BLaER1 treated with 17β-estradiol and CSF1 and Interleukin-3, amounts not matched to agents 10 nM and 100 nM (cell line): Measurements from ENCODE around the gene ZNF558.
A peak's percentile ranks its signal among the peaks of the same experiment; 100 is the strongest.
"Not testable (repeated sequence)": the region's sequence is repeated elsewhere in the genome, so short reads cannot be mapped to it uniquely, and the experiment has no call there.

Experiments used
- H3K27ac ChIP-seq, 11 experiments: shearing (Covaris generic); formaldehyde crosslinking; 2 replicates each; pipeline ENCODE4 v1.8.1; 2022
- H3K27me3 ChIP-seq, 11 experiments: shearing (Covaris generic); formaldehyde crosslinking; 2 replicates each; pipeline ENCODE4 v1.8.1; 2022
- H3K36me3 ChIP-seq, 11 experiments: shearing (Covaris generic); formaldehyde crosslinking; 2 replicates each; pipeline ENCODE4 v1.8.1; 2022
- H3K4me1 ChIP-seq, 10 experiments: shearing (Covaris generic); formaldehyde crosslinking; 2 replicates each; pipeline ENCODE4 v1.8.1; 2022
- H3K4me2 ChIP-seq, 11 experiments: shearing (Covaris generic); formaldehyde crosslinking; 2 replicates each; pipeline ENCODE4 v1.8.1; 2022
- H3K4me3 ChIP-seq, 10 experiments: shearing (Covaris generic); formaldehyde crosslinking; 2 replicates each; pipeline ENCODE4 v1.8.1; 2022
- H3K9ac ChIP-seq, 11 experiments: shearing (Covaris generic); formaldehyde crosslinking; 2 replicates each; pipeline ENCODE4 v1.8.1; 2022
- H3K9me3 ChIP-seq, 11 experiments: shearing (Covaris generic); formaldehyde crosslinking; replicated peaks in 1 of 11; 2 replicates each; pipeline ENCODE4 v1.8.1; 2022
- H4K20me1 ChIP-seq, 11 experiments: shearing (Covaris generic); formaldehyde crosslinking; 2 replicates each; pipeline ENCODE4 v1.8.1; 2022
- Cebpa-rat ChIP-seq, 11 experiments: shearing (Covaris generic); IDR thresholded peaks; 2 replicates each; pipeline ENCODE4 v1.8.1; 2022

The ZNF558 gene

GRCh38 chr19:8820234-8820633 is 11.9 kb downstream of the ZNF558 start:
- no peaks in the 10 kb centered on the region for H3K27me3 ChIP-seq
- H3K4me2 ChIP-seq: no peak overlapping the region
- H3K9ac ChIP-seq: no peak overlapping the region
- no peak overlapping the region for H3K27ac ChIP-seq
- no peaks in the 10 kb centered on the region for H4K20me1 ChIP-seq
- H3K4me3 ChIP-seq: peak overlapping the region in 1 of 10 experiments; percentile 4; a peak in 1 of 20 replicates
- TF ChIP-seq Cebpa-rat (IDR thresholded peaks at IDR 0.05): no peak
- peaks cover 0 to 4% (median 0%) of the 10 kb centered on the region in 10 experiments; a peak in 2 of 20 replicates for H3K4me1 ChIP-seq
- peaks cover 57 to 68% (median 61%) of the 10 kb centered on the region in 11 experiments for H3K9me3 ChIP-seq
- H3K36me3 ChIP-seq: peaks cover 87 to 100% (median 96%) of the 10 kb centered on the region in 11 experiments

GRCh38 chr19:8815780-8816179 is 16.3 kb downstream of the ZNF558 start:
- no peak overlapping the region for H3K9ac ChIP-seq
- H3K27ac ChIP-seq: no peak overlapping the region
- peaks cover 97 to 100% (median 100%) of the 10 kb centered on the region in 11 experiments for H3K9me3 ChIP-seq
- H3K4me1 ChIP-seq: no peaks in the 10 kb centered on the region
- H3K4me2 ChIP-seq: no peak overlapping the region
- H3K27me3 ChIP-seq: no peaks in the 10 kb centered on the region
- TF ChIP-seq Cebpa-rat (IDR thresholded peaks at IDR 0.05): no peak
- peak overlapping the region in 2 of 10 experiments; percentile 12 to 21; a peak in 2 of 20 replicates for H3K4me3 ChIP-seq
- H3K36me3 ChIP-seq: peaks cover 98 to 100% (median 100%) of the 10 kb centered on the region in 11 experiments
- H4K20me1 ChIP-seq: no peaks in the 10 kb centered on the region

- Histone ChIP-seq H3K4me1 (no peaks in the 10 kb centered on the region), H3K27me3 (no peaks in the 10 kb centered on the region), H3K9ac (no peak overlapping the region), H4K20me1 (no peaks in the 10 kb centered on the region), H3K36me3 (peaks cover 96 to 100% (median 100%) of the 10 kb centered on the region in 11 experiments), H3K27ac (no peak overlapping the region), H3K9me3 (peaks cover 97 to 100% (median 100%) of the 10 kb centered on the region in 11 experiments), H3K4me3 (peak overlapping the region in 5 of 10 experiments; percentile 2 to 41 (median 29); a peak in 4 of 20 replicates), H3K4me2 (no peak overlapping the region)
- no peak for TF ChIP-seq Cebpa-rat (IDR thresholded peaks at IDR 0.05)
Observed at GRCh38 chr19:8814176-8814575, 17.9 kb downstream of the ZNF558 start.

GRCh38 chr19:8811315-8812172 is 20.6 kb downstream of the ZNF558 start:
- Histone ChIP-seq H3K4me1 (no peaks in the 10 kb centered on the region), H3K36me3 (peaks cover 97 to 100% (median 98%) of the 10 kb centered on the region in 11 experiments), H4K20me1 (no peaks in the 10 kb centered on the region), H3K9ac (no peak overlapping the region), H3K4me2 (no peak overlapping the region), H3K4me3 (peak overlapping the region in 8 of 10 experiments; percentile 3 to 41 (median 32); a peak in 15 of 20 replicates), H3K27ac (no peak overlapping the region), H3K27me3 (no peaks in the 10 kb centered on the region), H3K9me3 (peaks cover 100% of the 10 kb centered on the region in 11 experiments)
- TF ChIP-seq Cebpa-rat (IDR thresholded peaks at IDR 0.05): no peak

- Histone ChIP-seq H3K36me3 (peaks cover 80 to 90% (median 85%) of the 10 kb centered on the region in 11 experiments), H3K9ac (no peak overlapping the region), H3K4me3 (peak overlapping the region in 6 of 10 experiments; percentile 0 to 38 (median 18); a peak in 5 of 20 replicates), H4K20me1 (no peaks in the 10 kb centered on the region), H3K4me2 (no peak overlapping the region), H3K27ac (no peak overlapping the region), H3K4me1 (no peaks in the 10 kb centered on the region), H3K9me3 (peaks cover 100% of the 10 kb centered on the region in 11 experiments), H3K27me3 (no peaks in the 10 kb centered on the region)
- no peak for TF ChIP-seq Cebpa-rat (IDR thresholded peaks at IDR 0.05)
Observed at GRCh38 chr19:8806661-8807060, 25.4 kb downstream of the ZNF558 start.

GRCh38 chr19:8794823-8795222 is 37.3 kb downstream of the ZNF558 start:
- H3K9me3 ChIP-seq: peaks cover 15 to 51% (median 23%) of the 10 kb centered on the region in 11 experiments; a peak in 21 of 22 replicates
- H3K27me3 ChIP-seq: no peaks in the 10 kb centered on the region
- no peak overlapping the region for H3K4me3 ChIP-seq
- no peaks in the 10 kb centered on the region for H3K36me3 ChIP-seq
- TF ChIP-seq Cebpa-rat (IDR thresholded peaks at IDR 0.05): no peak
- no peaks in the 10 kb centered on the region for H3K4me1 ChIP-seq
- no peaks in the 10 kb centered on the region for H4K20me1 ChIP-seq
- no peak overlapping the region for H3K9ac ChIP-seq
- no peak overlapping the region for H3K27ac ChIP-seq
- H3K4me2 ChIP-seq: no peak overlapping the region

- not testable (repeated sequence) for H3K27ac ChIP-seq, H3K9ac ChIP-seq, H3K4me1 ChIP-seq, H4K20me1 ChIP-seq, H3K9me3 ChIP-seq, H3K4me2 ChIP-seq, H3K4me3 ChIP-seq, H3K27me3 ChIP-seq, H3K36me3 ChIP-seq
Observed at GRCh38 chr19:8773587-8773986, 58.5 kb downstream of the ZNF558 start.

GRCh38 chr19:8769265-8769664 is 62.8 kb downstream of the ZNF558 start:
- H3K9me3 ChIP-seq, H3K27me3 ChIP-seq, H3K9ac ChIP-seq, H3K4me2 ChIP-seq, H3K4me3 ChIP-seq, H3K27ac ChIP-seq, H4K20me1 ChIP-seq, H3K4me1 ChIP-seq, H3K36me3 ChIP-seq: not testable (repeated sequence)

- H3K4me2 ChIP-seq, H3K4me3 ChIP-seq, H3K27me3 ChIP-seq, H3K36me3 ChIP-seq, H4K20me1 ChIP-seq, H3K27ac ChIP-seq, H3K9ac ChIP-seq, H3K9me3 ChIP-seq, H3K4me1 ChIP-seq: not testable (repeated sequence)
Observed at GRCh38 chr19:8767257-8767656, 64.8 kb downstream of the ZNF558 start.
